ENCODE results near the gene ABHD18.
"Not testable (repeated sequence)": the region's sequence is repeated elsewhere in the genome, so short reads cannot be mapped to it uniquely, and the experiment has no call there.

ABHD18 gene

DNA sequence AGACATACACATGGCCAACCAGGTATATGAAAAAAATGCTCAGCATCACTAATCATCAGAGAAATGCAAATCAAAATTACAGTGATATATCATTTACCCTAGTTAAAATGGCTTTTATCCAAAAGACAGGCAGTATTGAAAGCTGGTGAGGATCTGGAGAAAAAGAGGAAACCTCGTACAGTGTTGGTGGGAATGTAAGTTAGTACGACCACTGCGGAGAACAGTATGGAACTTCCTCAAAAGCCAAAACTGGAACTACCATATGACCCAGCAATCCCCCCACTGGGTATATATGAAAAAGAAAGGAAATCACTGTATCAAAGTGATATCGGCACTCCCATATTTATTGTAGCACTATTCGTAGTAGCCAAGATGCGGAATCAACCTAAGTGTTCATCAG is 23.4 kb downstream of the ABHD18 start:
- no peak for DNase-seq (ENCODE audit: low read depth in 3 of 3)

- no peak for DNase-seq (ENCODE audit: low read depth in 3 of 3)
These were observed 27.9 kb downstream of the ABHD18 start for GRCh38 chr4:127993151-127993550.

- DNase-seq (ENCODE audit: low read depth in 3 of 3), result no peak
These were observed 30.6 kb downstream of the ABHD18 start for GRCh38 chr4:127995776-127996175.

GRCh38 chr4:127996521-127996920 is 31.3 kb downstream of the ABHD18 start:
- not testable (repeated sequence) for DNase-seq (ENCODE audit: low read depth in 3 of 3)

- DNase-seq (ENCODE audit: low read depth in 3 of 3), result peak in 2 of 3 experiments; percentile 1 to 13
These were observed 32.6 kb downstream of the ABHD18 start for GRCh38 chr4:127997534-127998388.

DNA sequence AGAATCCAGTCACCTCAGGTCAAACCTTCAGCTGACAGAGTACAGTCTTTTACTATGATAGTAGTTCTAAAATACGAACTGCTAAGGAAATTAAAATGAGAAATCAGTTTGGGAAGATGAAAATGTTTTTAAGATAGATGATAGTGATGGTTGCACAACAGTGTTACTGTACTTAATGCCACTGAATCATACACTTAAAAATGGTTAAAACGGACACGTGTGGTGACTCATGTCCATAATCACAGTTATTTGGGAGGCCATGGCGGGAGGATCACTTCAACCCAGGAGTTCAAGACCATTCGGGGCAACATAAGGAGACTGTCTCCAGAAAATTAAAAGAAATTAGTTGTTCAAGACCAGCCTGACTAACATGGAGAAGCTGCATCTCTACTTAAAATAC is 41.4 kb downstream of the ABHD18 start:
- no peak for DNase-seq (ENCODE audit: low read depth in 3 of 3)

DNA sequence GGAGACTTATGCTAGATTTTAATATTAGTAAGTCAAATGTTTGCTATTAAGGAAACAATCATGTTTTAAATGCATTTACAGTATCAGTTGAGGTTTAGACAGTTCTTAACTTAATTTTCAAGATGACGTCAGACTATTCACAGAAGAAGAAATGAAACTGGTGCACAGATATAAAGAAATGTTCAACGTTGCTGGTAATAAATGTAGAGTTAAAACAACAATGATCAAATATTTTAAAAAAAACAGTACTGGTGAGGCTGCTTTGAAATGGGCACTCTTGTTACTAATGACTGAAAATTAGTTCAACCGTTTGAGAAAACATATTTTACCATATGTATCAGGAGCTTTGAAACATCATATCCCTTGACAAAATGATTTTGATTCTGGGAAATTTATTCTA is 44.2 kb downstream of the ABHD18 start:
- DNase-seq (ENCODE audit: low read depth in 3 of 3), result no peak

DNA sequence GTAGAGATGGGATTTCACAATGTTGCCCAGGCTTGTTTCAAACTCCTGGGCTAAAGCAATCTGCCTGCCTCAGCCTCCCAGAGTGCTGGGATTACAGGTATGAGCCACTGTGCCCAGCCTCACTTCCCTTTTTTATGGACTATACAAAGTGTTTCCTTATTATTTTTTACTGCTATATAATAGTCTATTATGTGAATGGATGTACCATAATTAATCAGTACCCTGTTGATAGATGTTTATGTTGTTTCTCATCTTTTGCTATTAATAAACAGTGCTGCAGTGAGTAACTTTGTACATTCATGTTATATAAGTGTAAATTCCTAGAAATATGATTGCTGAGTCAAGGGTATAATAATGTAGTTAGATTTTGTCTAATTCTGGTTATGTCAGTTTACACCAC is 60.1 kb downstream of the ABHD18 start:
- no peak for DNase-seq (ENCODE audit: low read depth in 3 of 3)

DNA sequence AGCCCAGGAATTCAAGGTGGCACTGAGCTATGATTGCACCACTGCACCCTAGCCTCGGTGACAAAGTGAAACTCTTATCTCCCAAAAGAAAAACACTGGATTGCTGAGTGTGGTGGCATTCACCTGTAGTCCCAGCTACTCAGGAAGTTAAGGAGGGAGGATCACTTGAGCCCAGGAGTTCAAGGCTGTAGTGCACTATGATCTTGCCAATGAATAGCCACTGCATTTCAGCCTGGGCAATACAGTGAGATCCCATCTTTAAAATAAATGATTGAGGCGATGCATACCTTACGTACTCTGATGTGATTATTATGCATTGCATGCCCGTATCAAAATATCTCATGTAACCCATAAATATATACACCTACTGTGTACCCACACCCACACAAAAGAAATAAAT is 64.7 kb downstream of the ABHD18 start:
- no peak for DNase-seq (ENCODE audit: low read depth in 3 of 3)

DNA sequence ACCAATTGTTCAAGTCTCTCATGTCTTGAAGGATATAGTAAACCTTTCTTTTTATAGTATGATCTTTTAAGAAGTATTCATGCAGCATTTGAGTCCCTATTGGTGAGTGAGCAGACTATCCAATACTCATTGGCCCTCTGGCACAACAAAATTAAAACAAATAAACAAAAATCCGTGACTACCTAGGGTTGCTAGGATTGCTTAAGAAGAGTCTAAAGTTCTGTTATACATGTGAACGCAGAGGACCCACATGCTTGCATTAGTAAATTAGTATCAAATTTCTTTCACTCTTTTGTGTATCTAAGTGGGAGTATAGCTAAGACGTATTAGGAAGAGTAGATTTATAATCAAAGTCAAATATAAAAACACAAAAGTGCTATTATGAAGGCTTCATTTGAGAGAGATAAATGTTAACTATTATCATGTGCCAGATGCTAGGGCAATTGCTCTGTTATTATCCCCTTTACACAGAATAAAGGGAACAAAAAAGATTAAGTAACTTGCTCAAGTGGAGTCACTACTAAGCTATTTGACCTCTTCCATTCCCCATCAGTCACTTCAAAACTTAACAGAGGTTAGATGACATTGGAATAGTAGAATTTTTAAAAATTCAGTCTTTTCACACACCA is 66.7 kb downstream of the ABHD18 start:
- no peak for DNase-seq (ENCODE audit: low read depth in 3 of 3)

GRCh38 chr4:128039568-128039967 is 74.4 kb downstream of the ABHD18 start:
- DNase-seq (ENCODE audit: low read depth in 3 of 3), result no peak

DNA sequence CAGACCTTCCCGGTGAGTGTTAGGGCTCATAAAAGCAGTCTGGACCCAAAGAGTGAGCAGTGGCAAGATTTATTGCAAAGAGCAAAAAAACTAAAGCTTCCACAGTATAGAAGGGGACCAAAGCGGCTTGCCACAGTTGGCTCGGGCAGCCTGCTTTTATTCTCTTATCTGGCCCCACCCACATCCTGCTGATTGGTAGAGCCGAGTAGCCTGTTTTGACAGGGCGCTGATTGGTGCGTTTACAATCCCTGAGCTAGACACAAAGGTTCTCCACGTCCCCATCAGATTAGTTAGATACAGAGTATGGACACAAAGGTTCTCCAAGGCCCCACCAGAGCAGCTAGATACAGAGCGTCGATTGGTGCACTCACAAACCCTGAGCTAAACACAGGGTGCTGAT is 81.8 kb downstream of the ABHD18 start:
- not testable (repeated sequence) for DNase-seq (ENCODE audit: low read depth in 3 of 3)

DNA sequence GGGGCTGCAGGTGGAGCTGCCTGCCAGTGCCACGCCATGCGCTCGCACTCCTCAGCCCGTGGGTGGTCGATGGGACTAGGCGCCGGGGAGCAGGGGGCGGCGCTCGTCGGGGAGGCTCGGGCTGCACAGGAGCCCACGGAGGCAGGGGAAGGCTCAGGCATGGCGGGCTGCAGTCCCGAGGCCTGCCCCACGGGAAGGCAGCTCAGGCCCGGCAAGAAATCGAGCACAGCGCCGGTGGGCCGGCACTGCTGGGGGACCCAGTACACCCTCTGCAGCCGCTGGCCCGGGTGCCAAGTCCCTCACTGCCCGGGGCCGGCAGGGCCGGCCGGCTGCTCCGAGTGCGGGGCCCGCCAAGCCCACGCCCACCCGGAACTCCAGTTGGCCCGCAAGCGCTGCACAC is 82.3 kb downstream of the ABHD18 start:
- DNase-seq (ENCODE audit: low read depth in 3 of 3), result not testable (repeated sequence)

DNA sequence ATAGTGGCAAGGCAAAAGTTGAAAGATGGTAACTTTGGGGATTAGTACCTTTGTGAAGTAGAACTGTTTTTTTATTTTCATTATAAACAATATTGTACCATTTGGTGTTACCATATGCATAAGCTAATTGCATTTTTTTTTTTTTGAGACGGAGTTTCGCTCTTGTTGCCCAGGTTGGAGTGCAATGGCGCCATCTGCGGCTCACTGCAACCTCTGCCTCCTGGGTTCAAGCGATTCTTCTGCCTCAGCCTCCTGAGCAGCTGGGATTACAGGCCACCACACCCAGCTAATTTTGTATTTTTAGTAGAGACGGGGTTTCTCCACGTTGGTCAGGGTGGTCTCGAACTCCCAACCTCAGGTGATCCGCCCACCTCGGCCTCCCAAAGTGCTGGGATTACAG is 86.0 kb downstream of the ABHD18 start:
- not testable (repeated sequence) for DNase-seq (ENCODE audit: low read depth in 3 of 3)

DNA sequence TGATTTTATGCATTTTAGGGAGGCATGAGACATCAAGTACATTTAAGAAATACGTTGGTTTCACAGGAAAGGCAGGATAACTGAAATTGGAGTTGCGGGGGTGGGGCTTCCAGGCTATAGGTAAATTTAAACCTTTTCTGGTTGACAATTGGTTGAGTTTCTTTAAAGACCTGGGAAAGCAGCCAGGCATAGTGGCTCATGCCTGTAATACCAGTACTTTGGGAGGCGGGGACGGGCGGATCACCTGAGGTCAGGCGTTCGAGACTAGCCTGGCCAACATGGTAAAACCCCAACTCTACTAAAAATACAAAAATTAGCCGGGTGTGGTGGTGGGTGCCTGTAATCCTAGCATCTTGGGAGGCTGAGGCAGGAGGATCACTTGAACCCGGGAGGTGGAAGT is 89.7 kb downstream of the ABHD18 start:
- DNase-seq (ENCODE audit: low read depth in 3 of 3), result not testable (repeated sequence)

GRCh38 chr4:128055441-128056206 is 90.4 kb downstream of the ABHD18 start:
- not testable (repeated sequence) for DNase-seq (ENCODE audit: low read depth in 3 of 3)

DNA sequence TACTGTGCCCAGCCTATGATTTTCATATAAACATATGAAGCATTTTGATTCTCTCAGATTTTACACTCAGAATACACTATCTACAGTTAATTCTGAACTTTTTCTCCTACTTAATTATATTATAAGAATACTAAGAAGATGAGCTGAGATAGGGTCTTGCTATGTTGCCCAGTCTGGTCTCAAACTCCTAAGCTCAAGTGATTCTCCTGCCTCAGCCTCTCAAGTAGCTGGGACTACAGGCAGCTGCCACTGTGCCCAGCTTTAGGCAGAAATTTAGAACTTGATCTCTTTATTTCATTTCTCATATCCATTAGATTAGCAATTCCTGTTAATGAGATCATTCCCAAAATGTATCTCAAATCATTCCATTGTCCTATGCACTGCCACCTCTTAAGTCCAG is 91.2 kb downstream of the ABHD18 start:
- DNase-seq (ENCODE audit: low read depth in 3 of 3), result no peak

DNA sequence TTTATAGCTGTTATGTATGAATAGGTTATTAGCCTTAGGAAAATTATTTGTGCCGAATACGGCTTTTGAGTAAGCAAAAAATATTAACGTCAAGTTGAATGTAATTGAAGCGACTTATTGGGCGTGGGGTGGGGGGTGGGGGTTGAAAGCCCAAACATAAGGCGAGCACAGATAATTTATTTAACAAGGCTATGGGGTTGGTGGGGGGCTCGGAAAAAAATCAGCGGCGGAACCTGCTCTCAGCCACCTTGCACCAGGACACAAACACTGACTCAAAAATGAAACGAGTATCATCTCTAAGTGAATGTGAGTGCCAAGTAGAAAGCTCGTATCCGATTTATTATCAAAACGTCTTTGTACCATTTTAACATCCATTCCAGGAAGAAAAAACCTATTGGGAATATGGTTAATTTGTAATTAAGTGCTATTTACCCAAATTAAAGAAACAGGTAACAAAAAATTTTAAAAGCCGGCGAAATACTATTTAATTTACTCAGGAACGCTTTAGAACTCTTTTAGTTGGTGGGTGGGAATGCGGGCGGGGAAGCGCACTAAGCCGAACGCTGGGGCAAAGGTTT is 95.0 kb downstream of the ABHD18 start:
- DNase-seq (ENCODE audit: low read depth in 3 of 3), result no peak

- peak; percentile 84 to 93 (median 87) for DNase-seq (ENCODE audit: low read depth in 3 of 3)
These were observed 95.7 kb downstream of the ABHD18 start, which contains the start of gene LARP1B for GRCh38 chr4:128060699-128061565. LARP1B (plus strand) TSS chr4:128061312; CDS start chr4:128074952, 13,640 bp downstream.

DNA sequence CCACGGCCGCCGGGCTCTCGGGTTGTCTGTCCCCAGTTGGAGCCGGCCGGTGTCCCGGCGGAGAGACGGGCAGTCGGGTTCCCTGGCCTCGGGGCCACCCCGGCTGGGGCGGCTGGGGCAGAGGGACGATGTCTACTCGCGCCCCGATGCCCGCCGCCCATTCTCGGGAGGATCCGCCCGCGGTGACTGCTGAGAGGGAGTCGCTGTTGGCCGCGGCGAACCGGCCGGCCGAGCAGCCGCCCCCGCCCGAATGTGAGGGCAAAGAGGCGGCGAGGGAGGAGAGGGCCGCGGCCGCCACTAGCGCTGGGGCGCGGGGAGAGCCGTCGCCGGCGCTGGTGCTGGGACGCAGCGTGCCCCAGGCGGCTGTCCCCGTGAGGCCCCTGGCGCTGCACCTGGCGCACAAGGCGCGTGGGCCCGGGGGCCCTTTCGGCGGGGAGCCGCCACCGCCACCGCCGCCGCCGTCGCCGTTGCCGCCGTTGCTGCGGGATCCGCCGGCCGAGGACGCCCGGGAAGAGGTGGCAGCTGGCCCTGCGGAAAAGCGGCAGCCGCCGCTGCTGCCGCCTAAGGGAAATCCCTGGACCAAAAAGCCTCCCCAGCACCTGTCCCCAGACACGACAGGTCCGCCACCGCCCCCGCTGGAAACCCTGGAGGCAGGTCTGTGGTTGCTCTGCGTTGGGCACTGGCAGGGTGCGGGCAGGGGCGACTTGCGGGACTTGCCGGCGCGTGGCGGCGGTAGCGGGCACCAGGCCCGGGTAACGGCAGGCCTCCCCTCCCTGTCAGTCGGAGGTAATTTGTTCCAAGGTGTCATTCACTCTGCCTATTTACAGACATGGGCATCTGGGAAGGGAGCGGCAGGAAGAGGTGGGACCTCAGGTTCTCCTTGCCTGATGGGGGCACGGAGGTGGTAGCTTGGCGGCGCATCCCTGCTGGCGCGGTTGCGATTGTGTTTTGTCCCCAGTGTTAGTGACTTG is 96.6 kb downstream of the ABHD18 start:
- DNase-seq (ENCODE audit: low read depth in 3 of 3), result peak; percentile 27 to 63 (median 31)
